Gastroesophageal sphincter (tissue), 4 donors: Measurements from ENCODE around the gene SRBD1. TPM values are rescaled to one million over a fixed set of nuclear protein-coding genes. Genes with fewer than 3 reads are reported as not detected.

Experiments used
- ATAC-seq: fragments of 150-250 bp; one replicate; pipeline ENCODE4 v1.9.1; 2016; ENCODE audit warnings: mild to moderate bottlenecking, moderate library complexity
- H3K27ac ChIP-seq, 4 donors: fragments of 200-600 bp; sonication (generic) in 3 of 4; 1 replicate in 3 of 4; 2 replicates in 1 of 4; pipeline ENCODE4 v1.5.1; 2016 to 2019
- H3K27me3 ChIP-seq: fragments of 200-600 bp; sonication (generic); one replicate; pipeline ENCODE4 v1.5.1; 2019
- H3K36me3 ChIP-seq, 2 donors: fragments of 200-600 bp; sonication (generic); one replicate each; pipeline ENCODE4 v1.5.1; 2019; ENCODE audit warnings: control low read depth in 1 of 2
- H3K4me1 ChIP-seq, 3 donors: fragments of 200-600 bp; sonication (generic); 1 replicate in 2 of 3; 2 replicates in 1 of 3; pipeline ENCODE4 v1.5.1; 2016 to 2019; ENCODE audit warnings: control low read depth in 2 of 3
- H3K4me3 ChIP-seq, 2 donors: fragments of 200-600 bp; sonication (generic); one replicate each; pipeline ENCODE4 v1.5.1; 2019; ENCODE audit warnings: mild to moderate bottlenecking in 1 of 2, moderate library complexity in 1 of 2
- H3K9me3 ChIP-seq, 3 donors: fragments of 200-600 bp; sonication (generic); one replicate each; pipeline ENCODE4 v1.5.1; 2017 to 2019; ENCODE audit warnings: control low read depth in 2 of 3
- CTCF ChIP-seq, 4 experiments: fragments of 200-600 bp in 2 of 4; fragments of 450-650 bp in 2 of 4; sonication (generic) in 1 of 4; IDR thresholded peaks; one replicate each; pipeline ENCODE4 v1.5.1; 2017 to 2019; ENCODE audit warnings: antibody characterized with exemption in 4 of 4, mild to moderate bottlenecking in 2 of 4, moderate library complexity in 2 of 4
- EP300 ChIP-seq: sonication (generic); formaldehyde crosslinking; IDR thresholded peaks from one replicate; pipeline ENCODE4 v1.6.1; 2017; ENCODE audit warnings: antibody characterized with exemption, mild to moderate bottlenecking
- POLR2A ChIP-seq, 2 donors: fragments of 450-650 bp; IDR thresholded peaks; one replicate each; pipeline ENCODE4 v1.6.1; 2017; ENCODE audit warnings: antibody characterized with exemption in 2 of 2, mild to moderate bottlenecking in 2 of 2, moderate library complexity in 1 of 2
- POLR2AphosphoS5 ChIP-seq: sonication (generic); formaldehyde crosslinking; IDR thresholded peaks from one replicate; pipeline ENCODE4 v1.6.1; 2017; ENCODE audit warnings: antibody characterized with exemption
- WGBS, 2 donors: methylation state at CpG; one replicate each; pipeline ENCODE4 v1.1.5; 2018; ENCODE audit warnings: low coverage in 1 of 2; 5-methylcytosine and 5-hydroxymethylcytosine counted together
- total RNA-seq, 4 donors: library from RNA; depleted of rRNA; stranded (reverse); fragments of >200 nt; gene quantifications; one replicate each; pipeline ENCODE4 v1.1.0, GENCODE V29; 2016

SRBD1 gene
- total RNA-seq, 4 donors from 2014 or later, result 7.7 to 16.7 (median 12.5) TPM

- H3K4me3 ChIP-seq, result no peak overlapping the region
- H3K4me1 ChIP-seq, result no peaks in the 10 kb centered on the region
- ATAC-seq, result no peak
- no peaks in the 10 kb centered on the region for H3K27me3 ChIP-seq
- peaks cover 0 to 15% (median 0%) of the 10 kb centered on the region in 3 donors for H3K9me3 ChIP-seq
- TF ChIP-seq EP300, result no peak
- no peak for TF ChIP-seq POLR2A (IDR thresholded peaks at IDR 0.05)
- no peak for TF ChIP-seq POLR2AphosphoS5
- no peak for TF ChIP-seq CTCF (IDR thresholded peaks at IDR 0.05)
- no peak overlapping the region for H3K27ac ChIP-seq
- 55 to 71% methylated on average over 2 of the region's 3 CpGs for WGBS, 2 donors
- H3K36me3 ChIP-seq, result no peaks in the 10 kb centered on the region
These were observed 231.5 kb downstream of the SRBD1 start for GRCh38 chr2:45379399-45380087.

GRCh38 chr2:45373534-45373933 is 237.5 kb downstream of the SRBD1 start:
- no peak overlapping the region for H3K27ac ChIP-seq
- H3K4me1 ChIP-seq, result no peaks in the 10 kb centered on the region
- TF ChIP-seq EP300 (no peak), POLR2AphosphoS5 (no peak), POLR2A (IDR thresholded peaks at IDR 0.05) (no peak)
- H3K27me3 ChIP-seq, result no peaks in the 10 kb centered on the region
- no peak overlapping the region for H3K4me3 ChIP-seq
- H3K36me3 ChIP-seq, result no peaks in the 10 kb centered on the region
- peaks cover 0 to 15% (median 0%) of the 10 kb centered on the region in 3 donors for H3K9me3 ChIP-seq
- ATAC-seq, result no peak
- WGBS, 2 donors, result 84 to 89% methylated on average over 2 of the region's 2 CpGs

GRCh38 chr2:45370369-45370768 is 240.7 kb downstream of the SRBD1 start:
- no peak for TF ChIP-seq POLR2AphosphoS5
- TF ChIP-seq CTCF (IDR thresholded peaks at IDR 0.05), result no peak
- no peak for TF ChIP-seq POLR2A (IDR thresholded peaks at IDR 0.05)
- no peak for TF ChIP-seq EP300
- ATAC-seq, result no peak
- 78 to 91% methylated on average over 2 of the region's 2 CpGs for WGBS, 2 donors

GRCh38 chr2:45368792-45369191 is 242.3 kb downstream of the SRBD1 start:
- Histone ChIP-seq H3K27me3 (no peaks in the 10 kb centered on the region), H3K9me3 (no peaks in the 10 kb centered on the region), H3K4me3 (no peak overlapping the region), H3K4me1 (no peaks in the 10 kb centered on the region), H3K27ac (no peak overlapping the region), H3K36me3 (no peaks in the 10 kb centered on the region)
- no peak for ATAC-seq
- TF ChIP-seq CTCF (IDR thresholded peaks at IDR 0.05), result no peak
- TF ChIP-seq EP300, result no peak
- TF ChIP-seq POLR2A (IDR thresholded peaks at IDR 0.05), result no peak
- TF ChIP-seq POLR2AphosphoS5, result no peak
- 91 to 95% methylated on average over 1 of the region's 1 CpG for WGBS, 2 donors

More at GRCh38 chr2:45370369-45370768, 240.7 kb downstream of the SRBD1 start:
- Histone ChIP-seq H3K27ac (no peak overlapping the region), H3K9me3 (no peaks in the 10 kb centered on the region), H3K4me3 (no peak overlapping the region), H3K27me3 (no peaks in the 10 kb centered on the region), H3K4me1 (no peaks in the 10 kb centered on the region), H3K36me3 (no peaks in the 10 kb centered on the region)

GRCh38 chr2:45361666-45362065 is 249.4 kb downstream of the SRBD1 start:
- Histone ChIP-seq H3K36me3 (no peaks in the 10 kb centered on the region), H3K27me3 (no peaks in the 10 kb centered on the region), H3K4me3 (no peak overlapping the region), H3K27ac (no peak overlapping the region), H3K4me1 (no peaks in the 10 kb centered on the region), H3K9me3 (no peaks in the 10 kb centered on the region)
- ATAC-seq, result no peak
- no peak for TF ChIP-seq POLR2A (IDR thresholded peaks at IDR 0.05)
- no peak for TF ChIP-seq POLR2AphosphoS5
- no peak for TF ChIP-seq CTCF (IDR thresholded peaks at IDR 0.05)
- no peak for TF ChIP-seq EP300
- WGBS, 2 donors, result 77 to 86% methylated on average over 2 of the region's 2 CpGs
